HepG2 (cell line): ENCODE results near the gene SOWAHB. TPM values are rescaled to one million over a fixed set of nuclear protein-coding genes. Genes with fewer than 3 reads are reported as not detected.
A peak's percentile ranks its signal among the peaks of the same experiment; 100 is the strongest.

ENCODE experiments used
- ATAC-seq: fragments of 200-7000 bp; cut with Tn5 transposase; 3 replicates; pipeline ENCODE4 v1.9.1; 2020; ENCODE audit warnings: mild to moderate bottlenecking, moderate library complexity
- BruUV-seq: library from RNA; stranded (reverse); fragments of 400-500 nt; replicated peaks from 2 replicates; lab custom pipeline; 2021; lab: Mats Ljungman, UMichigan
- CTCF ChIA-PET: fragments of 300-600 bp; formaldehyde crosslinking; extraction: SDS; loops from one replicate; lab custom pipeline; 2021; ENCODE audit warnings: low total read pairs, inconsistent platforms, low intra/inter-chr PET ratio; lab: Yijun Ruan, JAX
- POLR2A ChIA-PET: fragments of 350-600 bp; sonication (Branson Sonifier 250); formaldehyde crosslinking; loops from one replicate; lab custom pipeline; 2020; ENCODE audit warnings: antibody characterized with exemption, inconsistent platforms; lab: Yijun Ruan, JAX
- DNase-seq: peaks from one replicate; pipeline ENCODE4 v3.0.0-alpha.2; 2015; ENCODE audit warnings: low spot score
- FAIRE-seq: peaks from 3 replicates; lab custom pipeline; 2011; peaks lifted over from hg19 to GRCh38; lab: Jason Lieb, UNC
- H2AFZ ChIP-seq: one replicate; pipeline ENCODE4 v1.6.1; 2011; ENCODE audit warnings: low read length, inconsistent platforms
- H3K27ac ChIP-seq: fragments of 300-600 bp; 3 replicates; pipeline ENCODE4 v1.8.0; 2011; ENCODE audit warnings: mixed run types, mild to moderate bottlenecking, mixed read lengths, low read length, inconsistent platforms; ENCODE audit not compliant: insufficient read depth; ENCODE audit errors: extremely low read length
- H3K27me3 ChIP-seq, 2 experiments: fragments of 200-600 bp in 1 of 2; 2 replicates in 1 of 2; 3 replicates in 1 of 2; pipeline versions ENCODE4 v1.6.0 to v1.8.0; 2011; ENCODE audit warnings: low read length in 2 of 2, mild to moderate bottlenecking in 2 of 2, moderate library complexity in 2 of 2, inconsistent platforms in 1 of 2; ENCODE audit not compliant: insufficient read depth in 2 of 2, control insufficient read depth in 1 of 2
- H3K36me3 ChIP-seq, 2 experiments: fragments of 200-600 bp in 1 of 2; replicated peaks in 1 of 2; 2 replicates in 1 of 2; 3 replicates in 1 of 2; pipeline versions ENCODE4 v1.5.1 to v1.8.0; 2011; ENCODE audit warnings: low read length in 2 of 2, inconsistent platforms in 1 of 2; ENCODE audit not compliant: insufficient read depth in 2 of 2, control insufficient read depth in 1 of 2
- H3K4me1 ChIP-seq: 2 replicates; pipeline ENCODE4 v1.5.1; 2012; ENCODE audit warnings: low read length, inconsistent platforms; ENCODE audit not compliant: insufficient read depth
- H3K4me2 ChIP-seq: 2 replicates; pipeline ENCODE4 v1.6.0; 2011; ENCODE audit warnings: low read depth, low read length, inconsistent platforms
- H3K4me3 ChIP-seq, 3 experiments: fragments of 200-600 bp in 1 of 3; sonication (generic), shearing (Covaris generic) in 1 of 3; replicated peaks in 1 of 3; 2 replicates each; pipeline ENCODE4 v1.5.1; 2011 to 2016; ENCODE audit warnings: low read length in 3 of 3, inconsistent platforms in 2 of 3, low read depth in 2 of 3, mild to moderate bottlenecking in 2 of 3, control low read depth in 1 of 3, mixed read lengths in 1 of 3; ENCODE audit not compliant: insufficient read depth in 1 of 3
- H3K79me2 ChIP-seq: one replicate; pipeline ENCODE4 v1.6.1; 2011; ENCODE audit warnings: low read length, inconsistent platforms; ENCODE audit not compliant: insufficient read depth
- H3K9ac ChIP-seq: 2 replicates; pipeline ENCODE4 v1.6.0; 2011; ENCODE audit warnings: mild to moderate bottlenecking, low read depth, low read length, inconsistent platforms; ENCODE audit not compliant: insufficient read depth
- H3K9me3 ChIP-seq: 2 replicates; pipeline ENCODE4 v1.5.1; 2012; ENCODE audit warnings: mild to moderate bottlenecking, low read length
- H4K20me1 ChIP-seq: 2 replicates; pipeline ENCODE4 v1.6.0; 2011; ENCODE audit warnings: inconsistent platforms, mild to moderate bottlenecking, low read length, moderate library complexity; ENCODE audit not compliant: insufficient read depth
- AGO1 ChIP-seq: fragments of 200-400 bp; formaldehyde crosslinking; IDR thresholded peaks from 2 replicates; pipeline ENCODE4 v1.6.1; 2017; ENCODE audit warnings: mild to moderate bottlenecking, low read depth, low read length, moderate library complexity; ENCODE audit not compliant: poor library complexity, severe bottlenecking
- ATF7-NPFF ChIP-seq: sonication (generic); formaldehyde crosslinking; IDR thresholded peaks from 2 replicates; pipeline ENCODE4 v1.8.1; 2023; ENCODE audit warnings: mild to moderate bottlenecking, low read depth, missing genetic modification reagents, moderate library complexity
- CBX1 ChIP-seq: IDR thresholded peaks from one replicate; pipeline ENCODE4 v1.6.1; 2016; ENCODE audit warnings: antibody characterized with exemption, low read depth
- KAT7 ChIP-seq: IDR thresholded peaks from 2 replicates; pipeline ENCODE4 v1.6.1; 2018; ENCODE audit warnings: borderline replicate concordance, missing compliant biosample characterization
- NFE2L1 ChIP-seq: sonication (generic); formaldehyde crosslinking; IDR thresholded peaks from 2 replicates; pipeline ENCODE4 v1.4.0; 2020; ENCODE audit warnings: missing genetic modification reagents, mild to moderate bottlenecking, borderline replicate concordance
- NFIC ChIP-seq: IDR thresholded peaks from 2 replicates; pipeline ENCODE4 v1.6.1; 2012; ENCODE audit warnings: mild to moderate bottlenecking, low read length, inconsistent platforms
- RARA ChIP-seq: IDR thresholded peaks from 2 replicates; pipeline ENCODE4 v1.6.1; 2016; ENCODE audit warnings: missing genetic modification reagents, missing compliant biosample characterization
- RBAK ChIP-seq: sonication (generic); formaldehyde crosslinking; IDR thresholded peaks from 2 replicates; pipeline ENCODE4 v1.5.1; 2020; ENCODE audit warnings: mild to moderate bottlenecking, missing genetic modification reagents
- SNRNP70 ChIP-seq: fragments of 200-400 bp; formaldehyde crosslinking; IDR thresholded peaks from 2 replicates; pipeline ENCODE4 v1.6.1; 2017; ENCODE audit warnings: mild to moderate bottlenecking, low read depth, low read length, moderate library complexity
- ZNF484 ChIP-seq: sonication (generic); formaldehyde crosslinking; IDR thresholded peaks from 2 replicates; pipeline ENCODE4 v1.5.1; 2020; ENCODE audit warnings: mild to moderate bottlenecking, low read depth, missing genetic modification reagents, borderline replicate concordance
- WGBS: methylation state at CpG from one replicate; pipeline ENCODE4 v1.1.6; 2017; ENCODE audit warnings: low lambda C conversion rate; 5-methylcytosine and 5-hydroxymethylcytosine counted together
- in situ Hi-C: cut with HindIII; loops from 2 replicates; pipeline ENCODE4 v1.10.0; 2017; ENCODE audit warnings: low pct_unique_long_range_greater_than_20kb; ENCODE audit not compliant: extremely low pct_ligation_motif_present
- intact Hi-C: fragments of 100-400 bp; cut with micrococcal nuclease; formaldehyde crosslinking; loops from one replicate; pipeline ENCODE4 v1.10.0; 2022; ENCODE audit not compliant: unreplicated experiment
- polyA plus RNA-seq, 8 experiments: library from polyadenylated mRNA; depleted of rRNA in 3 of 8; stranded (reverse) in 7 of 8; unstranded in 1 of 8; fragments of >200 nt; fragmentation: Illumina TruSeq in 4 of 8; extraction: Trizol in 4 of 8; gene quantifications; 2 replicates each; pipeline versions ENCODE4 v1.2.1 to v1.2.3, GENCODE V29; 2011 to 2016; ENCODE audit warnings: low read depth in 4 of 8, missing spikeins in 1 of 8, mixed read lengths in 1 of 8; ENCODE audit not compliant: insufficient read depth in 1 of 8
- total RNA-seq, 5 experiments: library from RNA; depleted of rRNA; stranded (reverse); fragments of >200 nt; fragmentation: Illumina TruSeq; extraction: Trizol; gene quantifications; 2 replicates each; pipeline ENCODE4 v1.2.3, GENCODE V29; 2016; ENCODE audit warnings: low read depth in 1 of 5
- TF ChIP-seq, protein P1 (sequence below): sonication (generic); formaldehyde crosslinking; IDR thresholded peaks from 2 replicates; pipeline ENCODE4 v1.5.1; 2020; ENCODE audit warnings: missing genetic modification reagents, mild to moderate bottlenecking, borderline replicate concordance
- TF ChIP-seq, protein P2 (sequence below): sonication (generic); formaldehyde crosslinking; IDR thresholded peaks from 2 replicates; pipeline ENCODE4 v1.4.0; 2020; ENCODE audit warnings: missing genetic modification reagents

The SOWAHB gene
- total and polyA plus RNA-seq, 2 of the 13 experiments (the other 11 are each of a cell fraction or from before 2014, with no cell fraction given), result 0.12 to 0.51 TPM

- ChIA-PET POLR2A (no interaction called here), CTCF (no interaction called here)
- no peaks in the 10 kb centered on the region for H3K4me1 ChIP-seq
- DNase-seq (no peak), ATAC-seq (no peak), FAIRE-seq (no peak)
- no TSS peak for BruUV-seq
- 43% methylated on average over 3 of the region's 5 CpGs for WGBS
- no peaks in the 10 kb centered on the region for H3K27me3 ChIP-seq
- intact Hi-C loops (no loop called here), in situ Hi-C loops (no loop called here)
- no peak overlapping the region for H3K27ac ChIP-seq
- H3K9ac ChIP-seq, result no peak overlapping the region
- TF ChIP-seq NFIC (no peak), RARA (CRISPR knock-in tag) (0 out of 2 replicates have a peak, but pooled peaks have one; percentile 15), ATF7-NPFF (CRISPR knock-in tag) (no peak)
- no peak overlapping the region for H3K4me3 ChIP-seq
- H2AFZ ChIP-seq, result no peak overlapping the region
- no peaks in the 10 kb centered on the region for H3K79me2 ChIP-seq
- no peaks in the 10 kb centered on the region for H3K9me3 ChIP-seq
- H3K4me2 ChIP-seq, result no peak overlapping the region
- no peaks in the 10 kb centered on the region for H4K20me1 ChIP-seq
- no peaks in the 10 kb centered on the region for H3K36me3 ChIP-seq
These were observed 11.7 kb downstream of the SOWAHB start for GRCh38 chr4:76886214-76886613.

- Histone ChIP-seq H2AFZ (no peak overlapping the region), H3K4me2 (no peak overlapping the region), H3K9ac (no peak overlapping the region), H3K4me1 (no peaks in the 10 kb centered on the region), H4K20me1 (no peaks in the 10 kb centered on the region), H3K79me2 (no peaks in the 10 kb centered on the region), H3K27me3 (no peaks in the 10 kb centered on the region), H3K36me3 (no peaks in the 10 kb centered on the region), H3K9me3 (no peaks in the 10 kb centered on the region), H3K27ac (no peak overlapping the region), H3K4me3 (no peak overlapping the region)
- ChIA-PET CTCF (no interaction called here), POLR2A (no interaction called here)
- in situ Hi-C loops, result no loop called here
- intact Hi-C loops, result no loop called here
- ATAC-seq (no peak), DNase-seq (no peak), FAIRE-seq (no peak)
- BruUV-seq, result no TSS peak
- 47% methylated on average over 8 of the region's 8 CpGs for WGBS
- TF ChIP-seq RBAK (CRISPR knock-in tag) (no peak), NFE2L1 (no peak), KAT7 (no peak), CBX1 (no peak), AGO1 (no peak), ZNF484 (CRISPR knock-in tag) (no peak), SNRNP70 (no peak)
- TF ChIP-seq, protein P1, sequence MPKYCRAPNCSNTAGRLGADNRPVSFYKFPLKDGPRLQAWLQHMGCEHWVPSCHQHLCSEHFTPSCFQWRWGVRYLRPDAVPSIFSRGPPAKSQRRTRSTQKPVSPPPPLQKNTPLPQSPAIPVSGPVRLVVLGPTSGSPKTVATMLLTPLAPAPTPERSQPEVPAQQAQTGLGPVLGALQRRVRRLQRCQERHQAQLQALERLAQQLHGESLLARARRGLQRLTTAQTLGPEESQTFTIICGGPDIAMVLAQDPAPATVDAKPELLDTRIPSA (CRISPR knock-in tag), result no peak
- TF ChIP-seq, protein P2, sequence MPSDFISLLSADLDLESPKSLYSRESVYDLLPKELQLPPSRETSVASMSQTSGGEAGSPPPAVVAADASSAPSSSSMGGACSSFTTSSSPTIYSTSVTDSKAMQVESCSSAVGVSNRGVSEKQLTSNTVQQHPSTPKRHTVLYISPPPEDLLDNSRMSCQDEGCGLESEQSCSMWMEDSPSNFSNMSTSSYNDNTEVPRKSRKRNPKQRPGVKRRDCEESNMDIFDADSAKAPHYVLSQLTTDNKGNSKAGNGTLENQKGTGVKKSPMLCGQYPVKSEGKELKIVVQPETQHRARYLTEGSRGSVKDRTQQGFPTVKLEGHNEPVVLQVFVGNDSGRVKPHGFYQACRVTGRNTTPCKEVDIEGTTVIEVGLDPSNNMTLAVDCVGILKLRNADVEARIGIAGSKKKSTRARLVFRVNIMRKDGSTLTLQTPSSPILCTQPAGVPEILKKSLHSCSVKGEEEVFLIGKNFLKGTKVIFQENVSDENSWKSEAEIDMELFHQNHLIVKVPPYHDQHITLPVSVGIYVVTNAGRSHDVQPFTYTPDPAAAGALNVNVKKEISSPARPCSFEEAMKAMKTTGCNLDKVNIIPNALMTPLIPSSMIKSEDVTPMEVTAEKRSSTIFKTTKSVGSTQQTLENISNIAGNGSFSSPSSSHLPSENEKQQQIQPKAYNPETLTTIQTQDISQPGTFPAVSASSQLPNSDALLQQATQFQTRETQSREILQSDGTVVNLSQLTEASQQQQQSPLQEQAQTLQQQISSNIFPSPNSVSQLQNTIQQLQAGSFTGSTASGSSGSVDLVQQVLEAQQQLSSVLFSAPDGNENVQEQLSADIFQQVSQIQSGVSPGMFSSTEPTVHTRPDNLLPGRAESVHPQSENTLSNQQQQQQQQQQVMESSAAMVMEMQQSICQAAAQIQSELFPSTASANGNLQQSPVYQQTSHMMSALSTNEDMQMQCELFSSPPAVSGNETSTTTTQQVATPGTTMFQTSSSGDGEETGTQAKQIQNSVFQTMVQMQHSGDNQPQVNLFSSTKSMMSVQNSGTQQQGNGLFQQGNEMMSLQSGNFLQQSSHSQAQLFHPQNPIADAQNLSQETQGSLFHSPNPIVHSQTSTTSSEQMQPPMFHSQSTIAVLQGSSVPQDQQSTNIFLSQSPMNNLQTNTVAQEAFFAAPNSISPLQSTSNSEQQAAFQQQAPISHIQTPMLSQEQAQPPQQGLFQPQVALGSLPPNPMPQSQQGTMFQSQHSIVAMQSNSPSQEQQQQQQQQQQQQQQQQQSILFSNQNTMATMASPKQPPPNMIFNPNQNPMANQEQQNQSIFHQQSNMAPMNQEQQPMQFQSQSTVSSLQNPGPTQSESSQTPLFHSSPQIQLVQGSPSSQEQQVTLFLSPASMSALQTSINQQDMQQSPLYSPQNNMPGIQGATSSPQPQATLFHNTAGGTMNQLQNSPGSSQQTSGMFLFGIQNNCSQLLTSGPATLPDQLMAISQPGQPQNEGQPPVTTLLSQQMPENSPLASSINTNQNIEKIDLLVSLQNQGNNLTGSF (CRISPR knock-in tag), result no peak
These were observed 14.8 kb downstream of the SOWAHB start for GRCh38 chr4:76883147-76883546.
